DOHH2 (cell line): ENCODE data around the gene DTX4.

Experiments used
- H3F3A ChIP-seq: fragments of 200-600 bp; sonication (generic), shearing (Covaris generic); 2 replicates; pipeline ENCODE4 v1.6.0; 2016; ENCODE audit warnings: antibody characterized with exemption, mild to moderate bottlenecking; ENCODE audit not compliant: control insufficient read depth, insufficient read depth
- H3K27ac ChIP-seq: fragments of 200-600 bp; sonication (generic); 2 replicates; pipeline ENCODE4 v1.5.1; 2014; ENCODE audit warnings: low read depth, mild to moderate bottlenecking, low read length, moderate library complexity
- H3K27me3 ChIP-seq: fragments of 200-600 bp; sonication (generic); 2 replicates; pipeline ENCODE4 v1.6.1; 2014; ENCODE audit warnings: mild to moderate bottlenecking, low read length, mixed read lengths; ENCODE audit not compliant: control insufficient read depth
- H3K36me3 ChIP-seq: fragments of 200-600 bp; sonication (generic); 2 replicates; pipeline ENCODE4 v1.6.1; 2014; ENCODE audit warnings: mild to moderate bottlenecking, low read length, moderate library complexity, mixed read lengths; ENCODE audit not compliant: control insufficient read depth
- H3K4me1 ChIP-seq: fragments of 200-600 bp; sonication (generic); 2 replicates; pipeline ENCODE4 v1.6.1; 2014; ENCODE audit warnings: mild to moderate bottlenecking, low read length, mixed read lengths; ENCODE audit not compliant: control insufficient read depth
- H3K4me2 ChIP-seq: fragments of 200-600 bp; sonication (generic); 2 replicates; pipeline ENCODE4 v1.6.0; 2014; ENCODE audit warnings: mild to moderate bottlenecking, low read length, moderate library complexity
- H3K4me3 ChIP-seq: fragments of 200-600 bp; sonication (generic); 2 replicates; pipeline ENCODE4 v1.5.1; 2014; ENCODE audit warnings: mild to moderate bottlenecking, low read length, mixed read lengths
- H3K79me2 ChIP-seq: fragments of 200-600 bp; sonication (generic); 2 replicates; pipeline ENCODE4 v1.6.1; 2014; ENCODE audit warnings: mild to moderate bottlenecking, low read length, mixed read lengths; ENCODE audit not compliant: control insufficient read depth
- H3K9me2 ChIP-seq: fragments of 200-600 bp; sonication (generic); replicated peaks from 2 replicates; pipeline ENCODE4 v1.6.1; 2014; ENCODE audit warnings: mild to moderate bottlenecking, low read length, mixed read lengths; ENCODE audit not compliant: control insufficient read depth
- H3K9me3 ChIP-seq: fragments of 200-600 bp; sonication (generic); 2 replicates; pipeline ENCODE4 v1.6.1; 2014; ENCODE audit warnings: antibody characterized with exemption, low read length, mixed read lengths; ENCODE audit not compliant: control insufficient read depth, insufficient read depth
- H4K20me1 ChIP-seq: fragments of 200-600 bp; sonication (generic); 2 replicates; pipeline ENCODE4 v1.6.0; 2014; ENCODE audit warnings: low read depth, mild to moderate bottlenecking, antibody characterized with exemption, low read length, moderate library complexity; ENCODE audit not compliant: control insufficient read depth, insufficient read depth
- CTCF ChIP-seq: fragments of 200-600 bp; sonication (generic); IDR thresholded peaks from one replicate; pipeline ENCODE4 v1.5.1; 2014; ENCODE audit warnings: antibody characterized with exemption, mild to moderate bottlenecking, low read depth, low read length; ENCODE audit not compliant: poor library complexity, severe bottlenecking
- EZH2phosphoT487 ChIP-seq: fragments of 200-600 bp; sonication (generic); IDR thresholded peaks from 2 replicates; pipeline ENCODE4 v1.6.1; 2017; ENCODE audit warnings: borderline replicate concordance, mild to moderate bottlenecking, antibody characterized with exemption, low read length, moderate library complexity, mixed read lengths

DTX4 gene

GRCh38 chr11:59255281-59255680, 83.3 kb downstream of the DTX4 start:
- no peaks in the 10 kb centered on the region for H3K79me2 ChIP-seq
- peaks cover 9% of the 10 kb centered on the region for H3K4me1 ChIP-seq
- H3K4me3 ChIP-seq = no peak overlapping the region
- H3K27me3 ChIP-seq = 0 out of 2 replicates have a peak, but pooled peaks cover 3% of the 10 kb centered on the region
- TF ChIP-seq EZH2phosphoT487 (no peak), CTCF (no peak)
- no peaks in the 10 kb centered on the region for H4K20me1 ChIP-seq
- H3K9me3 ChIP-seq = no peaks in the 10 kb centered on the region
- H3K4me2 ChIP-seq = no peak overlapping the region
- H3K9me2 ChIP-seq = no peaks in the 10 kb centered on the region
- H3F3A ChIP-seq = no peaks in the 10 kb centered on the region
- no peaks in the 10 kb centered on the region for H3K36me3 ChIP-seq
- H3K27ac ChIP-seq = no peak overlapping the region
